ENCODE measurements around the gene EFNA1.
A peak's percentile ranks its signal among the peaks of the same experiment; 100 is the strongest.

Gene EFNA1

DNA sequence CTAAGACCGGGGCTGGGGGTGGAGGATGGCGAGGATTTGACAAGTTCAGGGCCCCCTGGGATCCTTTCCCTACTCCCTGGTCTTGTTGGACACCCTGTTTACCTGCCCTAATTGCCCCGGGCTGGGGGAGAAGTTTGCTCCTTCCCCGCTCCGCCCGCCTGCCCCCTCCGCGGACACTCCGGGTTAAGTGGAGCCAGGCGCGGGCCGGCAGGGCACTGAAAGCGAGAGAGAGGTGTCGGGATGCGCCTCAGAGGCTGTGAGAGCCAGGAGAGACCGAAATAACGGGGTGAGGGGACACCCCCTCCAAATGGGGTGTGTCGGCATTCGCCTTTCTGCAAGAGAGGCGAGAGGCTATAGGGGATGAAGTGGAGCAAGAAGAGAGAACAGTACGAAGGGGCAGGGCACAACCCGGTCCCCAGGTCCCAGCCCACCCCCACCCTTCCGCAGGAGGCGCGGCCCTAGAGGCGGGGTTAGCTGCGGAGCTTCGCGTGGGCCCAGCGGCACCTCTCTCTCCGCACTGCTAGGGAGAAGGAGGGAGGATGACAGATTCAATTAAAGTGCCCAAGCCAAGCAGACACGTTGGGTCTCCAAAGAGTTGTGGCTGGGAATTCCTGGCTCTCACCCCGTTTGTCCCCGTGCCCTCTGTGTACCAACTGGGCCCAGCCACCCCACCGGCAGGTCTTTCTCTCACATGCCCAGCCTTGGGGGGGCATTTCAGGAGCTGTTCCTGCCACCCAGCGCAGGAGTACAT, 45.2 kb upstream of the EFNA1 start:
- H3K9ac ChIP-seq (ENCODE audit: low read depth, low read length, poor library complexity, severe bottlenecking), result no peak overlapping the region
- H3K27me3 ChIP-seq (ENCODE audit: insufficient read depth, low read length, poor library complexity, severe bottlenecking), result no peaks in the 10 kb centered on the region
- H4K20me1 ChIP-seq (ENCODE audit: insufficient read depth, low read length, poor library complexity, severe bottlenecking), result peaks cover 5% of the 10 kb centered on the region
- H3F3A ChIP-seq (ENCODE audit: low read depth), result peaks cover 11% of the 10 kb centered on the region; the same call in 1 of the 2 replicates
- H3K4me3 ChIP-seq (ENCODE audit: low read length, poor library complexity, severe bottlenecking), result no peak overlapping the region
- TF ChIP-seq EZH2phosphoT487 (IDR thresholded peaks at IDR 0.05; ENCODE audit: borderline replicate concordance), result no peak
- TF ChIP-seq, protein P1, sequence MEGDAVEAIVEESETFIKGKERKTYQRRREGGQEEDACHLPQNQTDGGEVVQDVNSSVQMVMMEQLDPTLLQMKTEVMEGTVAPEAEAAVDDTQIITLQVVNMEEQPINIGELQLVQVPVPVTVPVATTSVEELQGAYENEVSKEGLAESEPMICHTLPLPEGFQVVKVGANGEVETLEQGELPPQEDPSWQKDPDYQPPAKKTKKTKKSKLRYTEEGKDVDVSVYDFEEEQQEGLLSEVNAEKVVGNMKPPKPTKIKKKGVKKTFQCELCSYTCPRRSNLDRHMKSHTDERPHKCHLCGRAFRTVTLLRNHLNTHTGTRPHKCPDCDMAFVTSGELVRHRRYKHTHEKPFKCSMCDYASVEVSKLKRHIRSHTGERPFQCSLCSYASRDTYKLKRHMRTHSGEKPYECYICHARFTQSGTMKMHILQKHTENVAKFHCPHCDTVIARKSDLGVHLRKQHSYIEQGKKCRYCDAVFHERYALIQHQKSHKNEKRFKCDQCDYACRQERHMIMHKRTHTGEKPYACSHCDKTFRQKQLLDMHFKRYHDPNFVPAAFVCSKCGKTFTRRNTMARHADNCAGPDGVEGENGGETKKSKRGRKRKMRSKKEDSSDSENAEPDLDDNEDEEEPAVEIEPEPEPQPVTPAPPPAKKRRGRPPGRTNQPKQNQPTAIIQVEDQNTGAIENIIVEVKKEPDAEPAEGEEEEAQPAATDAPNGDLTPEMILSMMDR (conservative IDR thresholded peaks at IDR 0.05; ENCODE audit: low read length), result no peak
- H3K9me3 ChIP-seq (ENCODE audit: insufficient read depth, low read depth, low read length), result no peaks in the 10 kb centered on the region
- no peak overlapping the region for H2AFZ ChIP-seq (ENCODE audit: low read length)
- H3K4me1 ChIP-seq (ENCODE audit: insufficient read depth, low read length, poor library complexity, severe bottlenecking), result peaks cover 50% of the 10 kb centered on the region
- H3K36me3 ChIP-seq (ENCODE audit: insufficient read depth, low read length), result no peaks in the 10 kb centered on the region
- H3K9me2 ChIP-seq (replicated peaks; ENCODE audit: low read depth, low read length), result no peaks in the 10 kb centered on the region
- no peak overlapping the region for H3K4me2 ChIP-seq (ENCODE audit: low read depth, low read length, poor library complexity, severe bottlenecking)
- H3K79me2 ChIP-seq (ENCODE audit: insufficient read depth, low read length), result peaks cover 9% of the 10 kb centered on the region; the same call in 1 of the 2 replicates

DNA sequence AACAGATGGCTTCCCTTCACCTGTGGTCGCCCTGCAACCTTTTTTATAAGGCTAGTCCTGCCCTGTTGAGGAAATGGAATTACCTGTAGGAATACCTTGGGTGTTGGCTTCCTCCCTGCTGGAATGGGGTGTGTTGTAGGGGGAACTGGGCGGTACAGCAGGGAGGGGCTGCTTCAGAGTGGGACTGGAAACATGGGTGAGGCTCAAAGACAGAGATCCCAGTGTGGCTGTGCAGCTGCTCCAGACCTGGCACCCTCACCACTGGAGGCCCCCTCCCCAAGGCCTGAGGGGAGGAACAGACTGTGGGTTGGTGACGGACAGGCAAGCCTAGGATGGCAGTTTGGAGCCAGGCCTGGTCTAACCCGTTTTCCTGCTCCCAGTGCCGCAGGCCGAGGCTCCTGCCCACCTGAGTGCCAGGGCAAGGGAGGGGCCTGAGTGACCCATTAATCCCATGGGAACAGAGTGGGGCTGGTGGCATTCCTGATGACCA, 44.6 kb upstream of the EFNA1 start:
- Histone ChIP-seq H3K4me2 (ENCODE audit: low read depth, low read length, poor library complexity, severe bottlenecking) (no peak overlapping the region), H3K9me2 (replicated peaks; ENCODE audit: low read depth, low read length) (no peaks in the 10 kb centered on the region), H4K20me1 (ENCODE audit: insufficient read depth, low read length, poor library complexity, severe bottlenecking) (peaks cover 5% of the 10 kb centered on the region), H3K36me3 (ENCODE audit: insufficient read depth, low read length) (no peaks in the 10 kb centered on the region), H3K9me3 (ENCODE audit: insufficient read depth, low read depth, low read length) (no peaks in the 10 kb centered on the region), H3K9ac (ENCODE audit: low read depth, low read length, poor library complexity, severe bottlenecking) (no peak overlapping the region), H3K79me2 (ENCODE audit: insufficient read depth, low read length) (peaks cover 9% of the 10 kb centered on the region; the same call in 1 of the 2 replicates), H3K27me3 (ENCODE audit: insufficient read depth, low read length, poor library complexity, severe bottlenecking) (no peaks in the 10 kb centered on the region), H3K4me3 (ENCODE audit: low read length, poor library complexity, severe bottlenecking) (no peak overlapping the region), H3K4me1 (ENCODE audit: insufficient read depth, low read length, poor library complexity, severe bottlenecking) (peaks cover 46% of the 10 kb centered on the region), H3F3A (ENCODE audit: low read depth) (peaks cover 13% of the 10 kb centered on the region; the same call in 1 of the 2 replicates), H2AFZ (ENCODE audit: low read length) (no peak overlapping the region)
- TF ChIP-seq, protein P1 (conservative IDR thresholded peaks at IDR 0.05; ENCODE audit: low read length), result no peak
- TF ChIP-seq EZH2phosphoT487 (IDR thresholded peaks at IDR 0.05; ENCODE audit: borderline replicate concordance), result no peak

DNA sequence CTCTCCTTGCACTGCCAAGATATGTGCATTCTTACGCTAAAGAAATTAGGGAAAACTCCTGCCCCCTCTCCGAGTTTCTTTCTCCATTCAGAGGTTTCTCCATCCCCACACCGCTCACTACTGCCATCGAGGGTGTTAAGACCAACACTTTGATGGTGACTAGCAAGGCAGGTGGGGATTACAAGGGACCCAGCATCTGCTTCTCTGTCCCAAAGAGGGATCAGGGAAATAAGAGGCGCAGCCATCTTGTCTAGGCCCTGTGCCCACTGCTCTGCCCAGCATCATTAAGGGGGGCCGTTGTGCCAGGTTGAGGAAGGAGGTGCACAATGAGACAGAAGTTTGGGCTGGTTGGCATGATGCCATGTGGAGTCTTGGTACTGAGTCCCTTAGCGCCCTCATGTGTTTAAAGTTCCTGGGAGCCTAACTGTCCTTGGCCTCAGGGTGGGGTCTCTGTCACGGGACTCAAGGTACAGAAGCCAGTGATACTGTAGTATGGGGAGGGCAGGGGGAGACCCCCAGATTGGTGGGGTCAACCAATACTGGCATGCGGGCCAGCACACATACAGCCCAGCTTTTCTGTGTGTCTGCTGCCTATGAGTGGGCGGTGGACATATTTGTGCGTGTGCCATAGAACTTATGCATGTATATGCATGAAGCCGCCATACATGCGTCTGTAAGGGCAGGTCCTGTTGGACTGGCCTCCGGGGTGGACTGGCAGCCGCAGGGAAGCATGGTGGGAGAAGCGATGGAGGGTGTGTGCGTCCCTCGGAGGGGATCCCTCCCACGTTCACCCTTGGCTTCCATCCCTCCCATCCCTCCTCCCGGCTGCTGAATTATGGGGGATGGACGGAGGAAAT, 43.6 kb upstream of the EFNA1 start:
- H3K9ac ChIP-seq (ENCODE audit: low read depth, low read length, poor library complexity, severe bottlenecking), result no peak overlapping the region
- no peaks in the 10 kb centered on the region for H3K27me3 ChIP-seq (ENCODE audit: insufficient read depth, low read length, poor library complexity, severe bottlenecking)
- H3F3A ChIP-seq (ENCODE audit: low read depth), result peaks cover 13% of the 10 kb centered on the region; the same call in 1 of the 2 replicates
- H3K9me3 ChIP-seq (ENCODE audit: insufficient read depth, low read depth, low read length), result no peaks in the 10 kb centered on the region
- H3K9me2 ChIP-seq (replicated peaks; ENCODE audit: low read depth, low read length), result no peaks in the 10 kb centered on the region
- peaks cover 41% of the 10 kb centered on the region for H3K4me1 ChIP-seq (ENCODE audit: insufficient read depth, low read length, poor library complexity, severe bottlenecking)
- peaks cover 9% of the 10 kb centered on the region; the same call in 1 of the 2 replicates for H3K79me2 ChIP-seq (ENCODE audit: insufficient read depth, low read length)
- no peak overlapping the region for H2AFZ ChIP-seq (ENCODE audit: low read length)
- no peaks in the 10 kb centered on the region for H3K36me3 ChIP-seq (ENCODE audit: insufficient read depth, low read length)
- peak overlapping the region; percentile 82 for H3K4me3 ChIP-seq (ENCODE audit: low read length, poor library complexity, severe bottlenecking)
- peak overlapping the region; percentile 78 for H3K4me2 ChIP-seq (ENCODE audit: low read depth, low read length, poor library complexity, severe bottlenecking)
- H4K20me1 ChIP-seq (ENCODE audit: insufficient read depth, low read length, poor library complexity, severe bottlenecking), result peaks cover 5% of the 10 kb centered on the region
- TF ChIP-seq, protein P1 (conservative IDR thresholded peaks at IDR 0.05; ENCODE audit: low read length), result peak; percentile 57
- TF ChIP-seq EZH2phosphoT487 (IDR thresholded peaks at IDR 0.05; ENCODE audit: borderline replicate concordance), result no peak
